Ishikawa (cell line): Measurements from ENCODE around the gene HOXD12.

ENCODE experiments used
- CEBPB ChIP-seq: IDR thresholded peaks from 2 replicates; pipeline ENCODE4 v1.6.1; 2012
- CREB1 ChIP-seq: IDR thresholded peaks from 2 replicates; pipeline ENCODE4 v1.6.1; 2012; ENCODE audit warnings: low read depth
- EGR1 ChIP-seq: IDR thresholded peaks from 2 replicates; pipeline ENCODE4 v1.6.1; 2012
- EP300 ChIP-seq: IDR thresholded peaks from 2 replicates; pipeline ENCODE4 v1.6.1; 2012; ENCODE audit warnings: borderline replicate concordance
- FOXM1 ChIP-seq: IDR thresholded peaks from 2 replicates; pipeline ENCODE4 v1.6.1; 2012; ENCODE audit warnings: low read depth, borderline replicate concordance
- MAX ChIP-seq: IDR thresholded peaks from 2 replicates; pipeline ENCODE4 v1.6.1; 2012
- NFIC ChIP-seq: IDR thresholded peaks from 2 replicates; pipeline ENCODE4 v1.6.1; 2012
- RAD21 ChIP-seq: IDR thresholded peaks from 2 replicates; pipeline ENCODE4 v1.6.1; 2012; ENCODE audit warnings: low read depth
- REST ChIP-seq: IDR thresholded peaks from 2 replicates; pipeline ENCODE4 v1.6.1; 2012; ENCODE audit warnings: low read depth, mild to moderate bottlenecking
- TAF1 ChIP-seq: IDR thresholded peaks from 2 replicates; pipeline ENCODE4 v1.6.1; 2012; ENCODE audit warnings: low read depth, mild to moderate bottlenecking
- TCF12 ChIP-seq: IDR thresholded peaks from 2 replicates; pipeline ENCODE4 v1.6.1; 2012; ENCODE audit warnings: low read depth
- TEAD4 ChIP-seq: IDR thresholded peaks from 2 replicates; pipeline ENCODE4 v1.6.1; 2012
- USF1 ChIP-seq: IDR thresholded peaks from 2 replicates; pipeline ENCODE4 v1.6.1; 2012
- YY1 ChIP-seq: IDR thresholded peaks from 2 replicates; pipeline ENCODE4 v1.6.1; 2012; ENCODE audit warnings: low read depth
- ZBTB7A ChIP-seq: IDR thresholded peaks from 2 replicates; pipeline ENCODE4 v1.6.1; 2012; ENCODE audit warnings: low read depth

HOXD12 gene

GRCh38 chr2:176114930-176115625 lies 15.5 kb downstream of the HOXD12 start:
- TF ChIP-seq EGR1 = no peak

GRCh38 chr2:176115883-176116813 lies 16.6 kb downstream of the HOXD12 start, which contains the start of gene HOXD10:
Gene HOXD10, plus strand, starts transcription at chr2:176116778. Its CDS starts 56 bp downstream, at chr2:176116834.
- TF ChIP-seq YY1 (no peak), ZBTB7A (no peak), EGR1 (no peak), RAD21 (no peak), CREB1 (no peak), EP300 (no peak), TAF1 (no peak), CEBPB (no peak), USF1 (no peak), REST (no peak), NFIC (no peak), TEAD4 (no peak), FOXM1 (no peak), TCF12 (no peak), MAX (no peak)

GRCh38 chr2:176117162-176117822 lies 17.7 kb downstream of the HOXD12 start:
- TF ChIP-seq MAX (no peak), ZBTB7A (no peak), EGR1 (no peak), YY1 (no peak), FOXM1 (no peak), TCF12 (no peak), USF1 (no peak), NFIC (no peak), EP300 (no peak), TEAD4 (no peak), REST (no peak), RAD21 (no peak), CEBPB (no peak), TAF1 (no peak), CREB1 (no peak)

- TF ChIP-seq MAX (no peak), TAF1 (no peak), ZBTB7A (no peak), REST (no peak), EGR1 (no peak), YY1 (no peak), RAD21 (no peak)
Observed at GRCh38 chr2:176117823-176118371, 18.3 kb downstream of the HOXD12 start.
